ENCODE data around the gene NKAIN2.

DNA sequence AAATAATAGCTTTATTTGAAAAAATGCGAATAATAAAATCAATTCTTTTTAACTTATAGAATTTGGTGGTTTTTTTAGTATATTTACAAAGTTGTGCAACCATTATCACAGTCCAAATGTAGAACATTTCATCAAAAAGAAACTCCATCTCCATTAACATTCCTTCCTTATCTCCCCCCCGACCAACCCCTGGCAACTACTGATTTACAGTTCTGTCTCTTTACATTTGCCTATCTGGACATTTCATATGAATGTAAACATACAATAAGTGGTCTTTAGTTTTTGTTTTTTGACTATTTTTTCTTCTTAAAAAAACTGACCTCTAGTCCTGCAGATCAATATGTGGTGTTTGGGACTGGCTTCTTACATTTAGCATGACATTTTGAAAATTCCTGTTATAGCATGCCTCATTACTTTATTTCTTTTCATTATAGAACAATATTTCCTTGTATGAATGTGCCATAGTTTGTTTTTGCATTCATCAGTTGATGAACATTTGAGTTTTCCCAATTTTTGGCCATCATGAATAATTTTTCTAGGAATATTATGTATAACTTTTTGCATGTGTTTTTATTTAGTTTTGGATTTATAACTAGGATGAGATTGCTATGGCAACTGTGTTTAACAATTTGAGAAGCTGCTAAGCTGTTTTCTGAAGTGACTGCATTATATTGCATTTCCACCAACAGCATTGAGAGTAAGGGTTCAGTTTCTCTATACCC is 344.7 kb downstream of the NKAIN2 start:
- TF ChIP-seq, protein P1, sequence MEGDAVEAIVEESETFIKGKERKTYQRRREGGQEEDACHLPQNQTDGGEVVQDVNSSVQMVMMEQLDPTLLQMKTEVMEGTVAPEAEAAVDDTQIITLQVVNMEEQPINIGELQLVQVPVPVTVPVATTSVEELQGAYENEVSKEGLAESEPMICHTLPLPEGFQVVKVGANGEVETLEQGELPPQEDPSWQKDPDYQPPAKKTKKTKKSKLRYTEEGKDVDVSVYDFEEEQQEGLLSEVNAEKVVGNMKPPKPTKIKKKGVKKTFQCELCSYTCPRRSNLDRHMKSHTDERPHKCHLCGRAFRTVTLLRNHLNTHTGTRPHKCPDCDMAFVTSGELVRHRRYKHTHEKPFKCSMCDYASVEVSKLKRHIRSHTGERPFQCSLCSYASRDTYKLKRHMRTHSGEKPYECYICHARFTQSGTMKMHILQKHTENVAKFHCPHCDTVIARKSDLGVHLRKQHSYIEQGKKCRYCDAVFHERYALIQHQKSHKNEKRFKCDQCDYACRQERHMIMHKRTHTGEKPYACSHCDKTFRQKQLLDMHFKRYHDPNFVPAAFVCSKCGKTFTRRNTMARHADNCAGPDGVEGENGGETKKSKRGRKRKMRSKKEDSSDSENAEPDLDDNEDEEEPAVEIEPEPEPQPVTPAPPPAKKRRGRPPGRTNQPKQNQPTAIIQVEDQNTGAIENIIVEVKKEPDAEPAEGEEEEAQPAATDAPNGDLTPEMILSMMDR (optimal IDR thresholded peaks at IDR 0.05 in 1 of 3, IDR thresholded peaks at IDR 0.05 in 1 of 3, conservative IDR thresholded peaks at IDR 0.05 in 1 of 3; ENCODE audit: extremely low read depth in 1 of 3, insufficient read depth in 2 of 3, low read length in 3 of 3): no peak
- no peak for TF ChIP-seq EZH2 (IDR thresholded peaks at IDR 0.05; ENCODE audit: low read length)
